Adrenal gland (tissue), 12 donors: ENCODE measurements around the gene DNTT. TPM values are rescaled to one million over a fixed set of nuclear protein-coding genes. Genes with fewer than 3 reads are reported as not detected.

Experiments used
- DNase-seq, 7 donors: peaks; one replicate each; pipeline ENCODE4 v3.0.0-alpha.2; 2019 to 2020
- H3K27ac ChIP-seq, 5 donors: fragments of 200-600 bp; sonication (generic) in 4 of 5; 1 replicate in 3 of 5; 2 replicates in 2 of 5; pipeline versions ENCODE4 v1.5.1 to v1.8.0; 2016 to 2020; ENCODE audit warnings: mild to moderate bottlenecking in 1 of 5
- H3K27me3 ChIP-seq: fragments of 200-600 bp; 2 replicates; pipeline ENCODE4 v1.8.0; 2021
- H3K36me3 ChIP-seq, 2 donors: fragments of 200-600 bp; replicated peaks in 1 of 2; 1 replicate in 1 of 2; 2 replicates in 1 of 2; pipeline versions ENCODE4 v1.5.1 to v1.8.0; 2018 to 2022
- H3K4me1 ChIP-seq, 2 donors: fragments of 200-600 bp; replicated peaks in 1 of 2; 1 replicate in 1 of 2; 2 replicates in 1 of 2; pipeline versions ENCODE4 v1.5.1 to v1.8.0; 2018 to 2021
- H3K4me3 ChIP-seq, 4 donors: fragments of 200-600 bp; sonication (generic) in 3 of 4; one replicate each; pipeline ENCODE4 v1.5.1; 2016 to 2018
- H3K9me3 ChIP-seq, 3 donors: fragments of 200-600 bp; sonication (generic) in 1 of 3; replicated peaks in 1 of 3; 1 replicate in 2 of 3; 2 replicates in 1 of 3; pipeline versions ENCODE4 v1.5.1 to v1.8.0; 2016 to 2021
- POLR2A ChIP-seq, 2 donors: fragments of 450-650 bp; IDR thresholded peaks; one replicate each; pipeline ENCODE4 v1.6.1; 2017; ENCODE audit warnings: antibody characterized with exemption in 2 of 2, mild to moderate bottlenecking in 2 of 2, moderate library complexity in 1 of 2
- WGBS, 4 donors: extraction: QIAGEN DNeasy Blood & Tissue Kit in 2 of 4; methylation state at CpG; one replicate each; pipeline versions ENCODE4 v1.1.5 to v1.1.7; 2013 to 2017; 5-methylcytosine and 5-hydroxymethylcytosine counted together
- intact Hi-C, 2 donors: fragments of 100-400 bp; cut with DNase I; formaldehyde crosslinking; loops; one replicate each; pipeline versions ENCODE4 v1.14.1 to v1.15.0; 2022 to 2023
- polyA plus RNA-seq, 3 donors: library from polyadenylated mRNA; stranded (reverse); fragments of 200-250 nt in 2 of 3; fragments of 350-450 nt in 1 of 3; fragmentation: Illumina TruSeq in 1 of 3; extraction: RNeasy Lipid Tissue Mini Kit (QIAGEN cat#74804) in 1 of 3; gene quantifications; one replicate each; pipeline ENCODE4 v1.2.3, GENCODE V29; 2013 to 2014
- total RNA-seq, 9 donors: library from RNA; depleted of rRNA in 4 of 9; stranded (reverse); fragments of >200 nt in 4 of 9; fragments of 120-200 nt in 1 of 9; fragmentation: NEBNext Ultra II Directional in 1 of 9; extraction: Animal tissue kit (Norgen Biotek cat#: 25700) in 1 of 9; gene quantifications; one replicate each; pipeline versions ENCODE4 v1.1.0 to v1.2.4, GENCODE V29; 2013 to 2023
- TF ChIP-seq, protein P1 (sequence below), 6 experiments: fragments of 450-650 bp in 4 of 6; fragments of 200-600 bp in 2 of 6; sonication (generic) in 1 of 6; IDR thresholded peaks; 1 replicate in 5 of 6; 2 replicates in 1 of 6; pipeline versions ENCODE4 v1.5.1 to v1.8.0; 2016 to 2021; ENCODE audit warnings: antibody characterized with exemption in 6 of 6, mild to moderate bottlenecking in 2 of 6, moderate library complexity in 1 of 6
- donor health status: healthy with polysubstance abuse.
- donor health status: Bipolar disorder and iron deficiency.
- donor health status: DM: yes; HTN: yes; CAD: no.
- donor health status: DM: no; HTN: no; CAD: no.
- donor health status: DM: no; HTN: no; CAD: no.
- donor health status: DM: yes; HTN: yes; CAD: no.

The DNTT gene
- total and polyA plus RNA-seq, 12 donors, result not detected

DNA sequence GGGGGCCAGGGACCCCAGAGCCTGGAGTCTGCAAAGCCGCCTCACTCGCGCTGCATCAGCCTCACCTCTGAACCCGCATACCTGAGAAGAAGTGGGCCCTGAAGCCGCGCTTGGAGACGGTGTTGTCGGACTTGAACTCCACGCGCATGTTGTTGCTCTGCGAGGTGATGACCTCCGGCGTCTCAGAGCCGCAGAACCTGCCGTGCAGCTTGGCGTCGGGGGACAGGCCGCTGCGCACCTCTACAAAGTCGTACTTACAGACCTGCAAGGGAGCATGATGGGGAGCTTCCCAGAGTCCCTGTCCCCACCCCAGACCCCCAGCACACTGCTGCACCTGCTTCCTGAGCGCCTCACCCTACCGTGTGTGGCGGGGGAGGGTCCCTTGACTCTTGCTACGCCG lies 80.3 kb downstream of the DNTT start:
- WGBS, 4 donors, result 74 to 77% (median 75%) methylated on average over 8 to 25 of the region's 25 CpGs
- Histone ChIP-seq H3K4me1 (no peaks in the 10 kb centered on the region), H3K27ac (no peak overlapping the region), H3K27me3 (peaks cover 6% of the 10 kb centered on the region), H3K9me3 (no peaks in the 10 kb centered on the region), H3K4me3 (no peak overlapping the region), H3K36me3 (no peaks in the 10 kb centered on the region)
- no peak for TF ChIP-seq POLR2A (IDR thresholded peaks at IDR 0.05)
- TF ChIP-seq, protein P1, sequence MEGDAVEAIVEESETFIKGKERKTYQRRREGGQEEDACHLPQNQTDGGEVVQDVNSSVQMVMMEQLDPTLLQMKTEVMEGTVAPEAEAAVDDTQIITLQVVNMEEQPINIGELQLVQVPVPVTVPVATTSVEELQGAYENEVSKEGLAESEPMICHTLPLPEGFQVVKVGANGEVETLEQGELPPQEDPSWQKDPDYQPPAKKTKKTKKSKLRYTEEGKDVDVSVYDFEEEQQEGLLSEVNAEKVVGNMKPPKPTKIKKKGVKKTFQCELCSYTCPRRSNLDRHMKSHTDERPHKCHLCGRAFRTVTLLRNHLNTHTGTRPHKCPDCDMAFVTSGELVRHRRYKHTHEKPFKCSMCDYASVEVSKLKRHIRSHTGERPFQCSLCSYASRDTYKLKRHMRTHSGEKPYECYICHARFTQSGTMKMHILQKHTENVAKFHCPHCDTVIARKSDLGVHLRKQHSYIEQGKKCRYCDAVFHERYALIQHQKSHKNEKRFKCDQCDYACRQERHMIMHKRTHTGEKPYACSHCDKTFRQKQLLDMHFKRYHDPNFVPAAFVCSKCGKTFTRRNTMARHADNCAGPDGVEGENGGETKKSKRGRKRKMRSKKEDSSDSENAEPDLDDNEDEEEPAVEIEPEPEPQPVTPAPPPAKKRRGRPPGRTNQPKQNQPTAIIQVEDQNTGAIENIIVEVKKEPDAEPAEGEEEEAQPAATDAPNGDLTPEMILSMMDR (IDR thresholded peaks at IDR 0.05), result no peak
- intact Hi-C loops, result no loop called here
- DNase-seq, result no peak

DNA sequence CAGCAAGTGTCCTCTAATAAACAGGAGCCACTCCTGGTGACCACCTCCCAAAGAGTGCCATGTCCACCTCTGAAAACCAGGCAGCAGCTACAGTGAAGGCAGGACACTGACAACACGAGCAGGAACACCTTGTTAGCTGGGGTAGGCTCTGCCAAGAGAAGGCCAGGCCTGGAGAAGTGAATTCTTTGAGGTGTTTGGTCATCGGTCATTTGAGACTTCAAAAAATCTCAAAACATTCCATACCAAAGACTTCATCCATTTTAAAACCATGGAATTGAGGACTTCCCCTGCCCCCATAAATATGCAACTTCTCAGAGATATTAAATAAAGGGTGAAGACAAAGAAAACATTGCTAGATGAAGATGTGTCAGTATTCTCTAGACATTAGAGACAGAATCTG lies 82.9 kb downstream of the DNTT start:
- Histone ChIP-seq H3K27me3 (peaks cover 6% of the 10 kb centered on the region), H3K9me3 (no peaks in the 10 kb centered on the region), H3K4me3 (no peak overlapping the region), H3K4me1 (no peaks in the 10 kb centered on the region), H3K27ac (no peak overlapping the region), H3K36me3 (no peaks in the 10 kb centered on the region)
- 60 to 80% (median 73%) methylated on average over 2 of the region's 2 CpGs for WGBS, 4 donors
- DNase-seq, result no peak
- intact Hi-C loops, result no loop called here
- TF ChIP-seq, protein P1 (IDR thresholded peaks at IDR 0.05), result no peak
- no peak for TF ChIP-seq POLR2A (IDR thresholded peaks at IDR 0.05)

DNA sequence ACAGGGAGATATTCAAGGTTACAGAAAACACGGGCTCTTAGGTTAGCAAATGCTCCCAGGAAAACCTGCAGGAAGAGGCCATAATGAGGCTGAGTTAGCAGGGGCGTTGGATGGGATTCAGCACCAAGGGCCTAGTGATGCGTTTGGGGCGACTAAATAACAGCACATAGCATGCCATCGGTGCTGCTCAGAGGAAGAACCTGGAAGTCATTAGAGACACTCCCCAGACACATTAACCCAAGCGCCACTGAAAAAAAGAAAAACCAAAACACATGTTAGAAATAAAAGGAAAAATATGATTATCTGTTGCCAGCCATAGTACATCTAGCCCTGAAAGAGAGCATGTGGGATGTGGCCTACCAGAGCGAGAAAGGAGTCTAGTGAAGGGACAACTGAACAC lies 83.4 kb downstream of the DNTT start:
- no peaks in the 10 kb centered on the region for H3K36me3 ChIP-seq
- no peak for DNase-seq
- intact Hi-C loops, result no loop called here
- H3K4me3 ChIP-seq, result no peak overlapping the region
- peaks cover 6% of the 10 kb centered on the region for H3K27me3 ChIP-seq
- WGBS, 4 donors, result 72 to 80% (median 73%) methylated on average over 7 of the region's 7 CpGs
- no peak for TF ChIP-seq POLR2A (IDR thresholded peaks at IDR 0.05)
- TF ChIP-seq, protein P1 (IDR thresholded peaks at IDR 0.05), result no peak
- no peak overlapping the region for H3K27ac ChIP-seq
- no peaks in the 10 kb centered on the region for H3K9me3 ChIP-seq
- no peaks in the 10 kb centered on the region for H3K4me1 ChIP-seq

Other genes with a start within 250 kb of the DNTT start
- gene ZNF518A, start 174.1 kb upstream of the DNTT start, total RNA-seq, result 10 to 100 TPM in 7 of 9 donors, 1 to 10 TPM in 2; 6.3 to 56.0 (median 17.8) TPM
- gene ZNF518A, start 174.1 kb upstream of the DNTT start, polyA plus RNA-seq, result 10 to 100 TPM in 2 of 3 donors, 1 to 10 TPM in 1; 7.8 to 12.1 (median 11.6) TPM
- 1 to 10 TPM in 8 of 9 donors, under 1 TPM in 1; 0.72 to 8.5 (median 4.0) TPM for gene BLNK, start 32.9 kb upstream of the DNTT start, total RNA-seq
- 1 to 10 TPM; 1.9 to 4.2 (median 2.6) TPM for gene BLNK, start 32.9 kb upstream of the DNTT start, polyA plus RNA-seq
- gene OPALIN, start 54.6 kb downstream of the DNTT start, total RNA-seq, result not detected
- not detected for gene OPALIN, start 54.6 kb downstream of the DNTT start, polyA plus RNA-seq
- gene TLL2, start 209.5 kb downstream of the DNTT start, total RNA-seq, result under 1 TPM in 3 of 9 donors, not detected in 6; 0.11 to 0.14 (median 0.14) TPM
- gene TLL2, start 209.5 kb downstream of the DNTT start, polyA plus RNA-seq, result under 1 TPM; 0.10 to 0.40 (median 0.13) TPM